ENCODE data around the gene IL23A. TPM values are rescaled to one million over a fixed set of nuclear protein-coding genes. Genes with fewer than 3 reads are reported as not detected.

The IL23A gene
- total RNA-seq, 1 experiment from 2014 or later, result 17.5 TPM

- Histone ChIP-seq H3K4me2 (ENCODE audit: low read length) (no peak overlapping the region), H3K36me3 (ENCODE audit: low read depth, low read length) (no peaks in the 10 kb centered on the region), H3K27ac (ENCODE audit: low read length) (no peak overlapping the region), H3K79me2 (ENCODE audit: low read length) (no peaks in the 10 kb centered on the region), H3K4me1 (ENCODE audit: insufficient read depth, low read length) (peaks cover 28% of the 10 kb centered on the region), H3F3A (ENCODE audit: low read length, unreplicated experiment) (no peaks in the 10 kb centered on the region), H2AFZ (ENCODE audit: low read length) (no peak overlapping the region), H4K20me1 (ENCODE audit: low read length) (no peaks in the 10 kb centered on the region), H3K9me3 (ENCODE audit: low read length) (no peaks in the 10 kb centered on the region), H3K9ac (ENCODE audit: low read length) (no peak overlapping the region), H3K27me3 (ENCODE audit: low read length) (no peaks in the 10 kb centered on the region), H3K4me3 (ENCODE audit: low read length) (no peak overlapping the region), H3K9me2 (replicated peaks; ENCODE audit: low read length) (no peaks in the 10 kb centered on the region)
- no TSS peak for BruUV-seq (replicated peaks)
- no peak for TF ChIP-seq CTCF (conservative IDR thresholded peaks at IDR 0.05; ENCODE audit: low read depth, low read length)
- no peak for TF ChIP-seq EZH2 (IDR thresholded peaks at IDR 0.05; ENCODE audit: low read length, unreplicated experiment)
- no peak for TF ChIP-seq EZH2phosphoT487 (IDR thresholded peaks at IDR 0.05; ENCODE audit: borderline replicate concordance, low read length)
- no peak for DNase-seq
- ChIA-PET CTCF (no interaction called here), POLR2A (ENCODE audit: unreplicated experiment) (no interaction called here)
- intact Hi-C loops (cut with micrococcal nuclease), result no loop called here
- no peak for ATAC-seq
Observed at GRCh38 chr12:56330936-56331490, 7.7 kb upstream of the IL23A start.

- no peak for TF ChIP-seq EZH2 (IDR thresholded peaks at IDR 0.05; ENCODE audit: low read length, unreplicated experiment)
- no peak for TF ChIP-seq EZH2phosphoT487 (IDR thresholded peaks at IDR 0.05; ENCODE audit: borderline replicate concordance, low read length)
- no peak for TF ChIP-seq CTCF (conservative IDR thresholded peaks at IDR 0.05; ENCODE audit: low read depth, low read length)
- no peak overlapping the region; the same call in 1 of the 2 replicates for H3K27ac ChIP-seq (ENCODE audit: low read length)
- H3K4me3 ChIP-seq (ENCODE audit: low read length), result peak overlapping the region; percentile 72; the same call in 1 of the 2 replicates
- no peaks in the 10 kb centered on the region for H3K79me2 ChIP-seq (ENCODE audit: low read length)
- H3K9ac ChIP-seq (ENCODE audit: low read length), result peak overlapping the region; percentile 91; the same call in 1 of the 2 replicates
- H3K36me3 ChIP-seq (ENCODE audit: low read depth, low read length), result no peaks in the 10 kb centered on the region
- H2AFZ ChIP-seq (ENCODE audit: low read length), result no peak overlapping the region
- DNase-seq (no peak), ATAC-seq (no peak)
- CTCF ChIA-PET, result no interaction called here
- intact Hi-C loops (cut with micrococcal nuclease), result no loop called here
- no peaks in the 10 kb centered on the region for H3K9me3 ChIP-seq (ENCODE audit: low read length)
- no peaks in the 10 kb centered on the region for H3K27me3 ChIP-seq (ENCODE audit: low read length)
- POLR2A ChIA-PET (ENCODE audit: unreplicated experiment), result interaction anchor here (0.6 to 0.9 kb wide), 2 partner anchors 17 to 41 kb away, joined by 4 to 6 read pairs; partner anchors contain the start of gene CNPY2
- peaks cover 20% of the 10 kb centered on the region for H3K4me1 ChIP-seq (ENCODE audit: insufficient read depth, low read length)
- no peaks in the 10 kb centered on the region for H3K9me2 ChIP-seq (replicated peaks; ENCODE audit: low read length)
- H3K4me2 ChIP-seq (ENCODE audit: low read length), result peak overlapping the region; percentile 93
- BruUV-seq (replicated peaks), result no TSS peak
- no peaks in the 10 kb centered on the region for H4K20me1 ChIP-seq (ENCODE audit: low read length)
- H3F3A ChIP-seq (ENCODE audit: low read length, unreplicated experiment), result no peaks in the 10 kb centered on the region
Observed at GRCh38 chr12:56332512-56333196, 6.0 kb upstream of the IL23A start.

GRCh38 chr12:56333197-56333678 is 5.4 kb upstream of the IL23A start:
- Histone ChIP-seq H3F3A (ENCODE audit: low read length, unreplicated experiment) (no peaks in the 10 kb centered on the region), H3K4me2 (ENCODE audit: low read length) (peak overlapping the region; percentile 93), H3K79me2 (ENCODE audit: low read length) (no peaks in the 10 kb centered on the region), H3K9me3 (ENCODE audit: low read length) (no peaks in the 10 kb centered on the region), H3K9ac (ENCODE audit: low read length) (peak overlapping the region; percentile 91), H3K4me3 (ENCODE audit: low read length) (peak overlapping the region; percentile 72), H3K27ac (ENCODE audit: low read length) (peak overlapping the region; percentile 92), H3K36me3 (ENCODE audit: low read depth, low read length) (no peaks in the 10 kb centered on the region), H2AFZ (ENCODE audit: low read length) (peak overlapping the region; percentile 99), H3K4me1 (ENCODE audit: insufficient read depth, low read length) (peaks cover 26% of the 10 kb centered on the region), H3K27me3 (ENCODE audit: low read length) (no peaks in the 10 kb centered on the region), H4K20me1 (ENCODE audit: low read length) (no peaks in the 10 kb centered on the region), H3K9me2 (replicated peaks; ENCODE audit: low read length) (no peaks in the 10 kb centered on the region)
- ATAC-seq (no peak), DNase-seq (no peak)
- BruUV-seq (replicated peaks), result TSS peak; percentile 94
- CTCF ChIA-PET, result no interaction called here
- POLR2A ChIA-PET (ENCODE audit: unreplicated experiment), result interaction anchor here (0.6 to 0.9 kb wide), 3 partner anchors 17 to 40 kb away, joined by 4 to 9 read pairs (median 6); partner anchors contain the start of genes CNPY2 and STAT2
- TF ChIP-seq EZH2phosphoT487 (IDR thresholded peaks at IDR 0.05; ENCODE audit: borderline replicate concordance, low read length), result no peak
- no peak for TF ChIP-seq EZH2 (IDR thresholded peaks at IDR 0.05; ENCODE audit: low read length, unreplicated experiment)
- no peak for TF ChIP-seq CTCF (conservative IDR thresholded peaks at IDR 0.05; ENCODE audit: low read depth, low read length)
- intact Hi-C loops (cut with micrococcal nuclease), result no loop called here

Measured in PC-3 (cell line).